GM19025 (cell line): ENCODE measurements around the gene GPC5.

Experiments used
- ATAC-seq: cut with Tn5 transposase; IDR thresholded peaks from one replicate; pipeline ENCODE4 v1.9.1; 2021; ENCODE audit warnings: mild to moderate bottlenecking, low read depth, moderate library complexity; ENCODE audit not compliant: unreplicated experiment

GPC5 gene

GRCh38 chr13:91531646-91532045, 133.2 kb downstream of the GPC5 start:
- no peak for ATAC-seq

DNA sequence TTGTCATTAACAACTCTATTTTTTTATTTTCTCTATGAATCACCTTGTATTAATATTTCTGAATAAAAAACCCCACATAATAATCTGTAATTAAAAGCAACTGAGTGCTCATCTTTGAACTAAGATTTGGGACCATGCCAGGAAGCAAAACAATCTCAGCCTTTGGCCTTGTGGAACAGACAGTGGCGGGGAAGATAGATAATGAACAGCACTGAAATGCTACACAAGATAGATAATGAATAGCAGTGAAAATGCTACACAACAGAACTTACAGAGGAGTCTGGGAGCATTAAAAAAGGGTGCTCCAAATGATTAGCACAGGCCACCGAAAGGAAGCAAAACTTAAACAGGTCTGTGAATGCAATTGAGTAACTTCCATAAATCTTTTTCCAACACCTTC, 134.9 kb downstream of the GPC5 start:
- ATAC-seq: no peak

DNA sequence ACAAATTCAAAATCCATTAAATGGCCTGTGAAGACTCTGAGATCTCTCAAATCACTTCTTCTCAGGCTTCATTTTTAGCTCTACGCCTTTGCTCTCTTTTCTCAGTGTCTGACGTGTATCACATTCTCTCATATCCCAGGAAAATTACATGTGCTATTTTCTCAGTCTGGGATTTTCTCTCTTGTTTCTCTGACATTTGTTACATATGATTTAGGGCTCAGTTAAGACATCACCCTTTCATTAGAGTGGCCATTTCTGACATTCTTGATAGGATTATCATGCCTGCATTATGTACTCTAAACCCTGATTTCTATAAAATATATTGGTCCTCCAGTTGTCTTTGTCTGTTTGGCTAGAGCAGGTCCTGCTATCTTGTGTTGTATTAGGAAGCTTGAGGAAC, 136.6 kb downstream of the GPC5 start:
- no peak for ATAC-seq

DNA sequence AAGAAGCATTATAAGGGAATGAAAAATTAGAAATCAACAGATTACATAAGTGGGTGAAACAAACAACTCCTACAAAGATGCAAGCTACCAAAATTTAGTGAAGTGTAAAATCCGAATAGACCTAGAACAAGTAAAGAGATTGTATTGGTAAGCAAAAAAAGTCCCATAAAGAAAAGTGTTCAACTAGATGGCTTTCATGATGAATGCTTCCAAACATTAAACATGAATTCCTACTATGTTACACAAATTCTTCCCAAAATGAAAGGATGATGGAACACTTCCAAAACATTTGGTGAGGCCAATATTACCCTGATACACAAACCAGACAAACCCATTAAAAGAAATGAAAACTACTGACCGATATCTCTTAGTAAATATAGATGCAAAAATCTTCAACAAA, 139.0 kb downstream of the GPC5 start:
- no peak for ATAC-seq

- ATAC-seq: no peak
These were observed 141.1 kb downstream of the GPC5 start for GRCh38 chr13:91539286-91540157.

DNA sequence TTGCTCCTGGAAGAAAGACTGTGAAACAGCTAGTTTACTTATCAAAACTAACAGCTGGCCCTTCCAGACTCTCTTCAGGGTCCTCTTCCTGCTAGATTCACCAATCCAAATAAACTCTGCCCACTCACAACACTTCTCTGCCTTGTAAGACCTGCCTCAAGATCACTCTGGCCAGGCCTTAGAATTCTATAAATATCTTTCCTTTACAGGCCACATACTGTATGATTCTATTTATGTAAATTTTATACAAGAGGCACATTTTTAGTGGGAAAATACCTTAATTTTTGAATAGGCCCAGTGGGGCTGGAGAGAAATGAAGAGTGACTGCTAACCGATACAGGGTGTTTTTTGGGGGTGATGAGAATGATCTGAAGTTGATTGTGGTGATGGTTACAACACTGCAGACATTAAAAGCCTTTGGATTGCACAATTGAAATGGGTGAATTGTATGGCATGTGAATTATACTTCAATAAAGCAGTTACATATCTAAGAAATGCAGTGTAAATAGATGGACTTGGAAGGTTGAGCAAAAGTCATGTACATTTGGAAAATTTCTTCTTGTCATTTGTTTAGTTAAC, 141.8 kb downstream of the GPC5 start:
- no peak for ATAC-seq

- no peak for ATAC-seq
These were observed 146.3 kb downstream of the GPC5 start for GRCh38 chr13:91544723-91545122.

DNA sequence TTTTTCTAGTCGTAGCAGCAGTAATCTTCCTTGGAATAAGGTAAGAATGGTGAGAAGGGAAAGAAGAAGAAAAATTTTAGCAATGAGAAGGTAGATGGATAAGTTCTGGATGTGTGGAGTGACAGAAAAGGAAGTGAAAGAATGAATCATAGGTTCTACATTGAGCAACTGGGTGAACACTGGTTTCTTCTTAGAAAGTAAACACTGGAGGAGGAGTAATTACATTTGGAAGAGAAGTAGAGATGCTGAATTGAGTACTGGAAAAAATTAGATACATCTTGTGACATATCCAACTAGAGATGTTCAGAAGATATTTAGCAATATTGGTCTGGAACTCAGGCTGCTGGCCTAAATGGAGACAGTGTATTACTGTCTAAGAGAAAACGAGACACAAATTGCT, 148.5 kb downstream of the GPC5 start:
- ATAC-seq: no peak

GRCh38 chr13:91553584-91553983, 155.2 kb downstream of the GPC5 start:
- ATAC-seq: no peak

GRCh38 chr13:91554101-91554500, 155.7 kb downstream of the GPC5 start:
- no peak for ATAC-seq

GRCh38 chr13:91557328-91558090, 159.1 kb downstream of the GPC5 start:
- ATAC-seq: no peak

DNA sequence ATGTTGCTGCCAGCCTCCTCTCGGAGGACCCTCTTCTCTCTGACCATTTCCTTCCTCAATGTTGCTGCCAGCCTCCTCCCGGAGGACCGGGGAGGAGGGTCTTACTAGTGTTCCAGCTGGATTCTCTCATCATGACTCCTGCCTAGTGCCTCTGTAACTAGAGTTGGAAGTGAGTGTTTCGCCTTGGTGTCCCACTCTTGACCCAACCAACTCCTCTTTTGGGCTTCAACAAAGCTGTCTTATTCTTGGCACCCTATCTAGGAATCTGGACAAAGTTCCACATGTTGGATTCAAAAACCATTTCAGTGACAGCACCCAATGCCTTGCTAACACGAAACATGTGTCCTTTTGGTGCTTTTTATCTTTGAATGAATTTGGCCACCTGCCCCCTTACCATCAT, 165.4 kb downstream of the GPC5 start:
- no peak for ATAC-seq

DNA sequence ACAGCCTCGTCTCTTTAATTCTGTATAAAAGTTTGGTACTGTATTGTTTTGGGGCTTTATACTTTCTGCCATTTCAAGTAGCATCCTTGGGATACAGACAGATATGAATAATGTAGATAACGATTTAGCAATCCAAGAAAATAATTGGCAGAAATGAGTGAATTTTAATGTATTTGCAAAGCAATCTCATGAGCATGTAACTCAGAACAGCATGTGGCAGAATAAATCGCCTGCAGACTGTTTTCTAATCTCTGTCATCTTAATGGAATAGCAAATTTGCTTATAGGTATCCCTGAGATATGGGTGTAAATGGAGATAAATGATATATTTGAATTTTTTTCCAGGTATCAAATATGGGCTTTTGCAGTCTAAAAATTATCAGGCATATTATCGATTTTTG, 166.0 kb downstream of the GPC5 start:
- ATAC-seq: no peak

DNA sequence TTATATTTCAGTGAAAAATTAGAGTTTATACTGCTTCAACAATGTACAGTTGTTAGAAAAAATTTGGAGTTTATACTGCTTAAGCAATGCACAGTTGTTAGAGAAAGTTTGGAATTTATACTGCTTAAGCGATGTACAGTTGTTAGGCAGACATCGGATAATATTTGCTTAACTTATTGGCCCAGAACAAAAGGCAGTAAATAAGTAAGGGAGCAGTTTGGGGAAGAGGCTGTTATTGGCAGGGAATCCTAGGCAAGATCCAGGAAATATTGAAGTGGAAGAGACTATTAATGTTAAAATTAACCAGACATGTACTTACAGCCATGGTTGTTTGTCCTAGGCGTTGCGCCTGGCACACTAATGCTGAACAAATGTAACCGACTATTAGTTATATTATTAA, 166.9 kb downstream of the GPC5 start:
- no peak for ATAC-seq

GRCh38 chr13:91567485-91568207, 169.2 kb downstream of the GPC5 start:
- ATAC-seq: no peak

GRCh38 chr13:91571681-91572080, 173.3 kb downstream of the GPC5 start:
- no peak for ATAC-seq

GRCh38 chr13:91572439-91572838, 174.0 kb downstream of the GPC5 start:
- no peak for ATAC-seq

- no peak for ATAC-seq
These were observed 174.7 kb downstream of the GPC5 start for GRCh38 chr13:91572944-91573598.

DNA sequence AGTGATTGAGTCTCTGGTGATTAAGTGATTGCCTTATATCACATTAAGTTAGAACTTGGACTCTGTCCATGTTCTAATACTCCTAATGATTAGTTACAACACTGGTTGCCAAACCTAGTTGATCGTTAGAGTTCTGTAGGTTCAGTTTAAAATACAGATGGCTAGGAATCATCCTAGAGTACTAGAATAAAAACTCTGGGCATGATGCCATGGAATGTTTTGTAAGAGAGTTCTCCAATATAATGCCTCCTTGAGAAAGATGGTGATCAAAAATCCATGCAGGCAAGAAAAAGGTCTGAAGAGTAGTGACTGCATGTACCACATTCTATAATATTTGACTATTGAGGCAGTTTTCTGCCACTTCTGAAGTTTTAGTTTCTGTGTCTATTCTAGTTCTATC, 176.3 kb downstream of the GPC5 start:
- no peak for ATAC-seq

DNA sequence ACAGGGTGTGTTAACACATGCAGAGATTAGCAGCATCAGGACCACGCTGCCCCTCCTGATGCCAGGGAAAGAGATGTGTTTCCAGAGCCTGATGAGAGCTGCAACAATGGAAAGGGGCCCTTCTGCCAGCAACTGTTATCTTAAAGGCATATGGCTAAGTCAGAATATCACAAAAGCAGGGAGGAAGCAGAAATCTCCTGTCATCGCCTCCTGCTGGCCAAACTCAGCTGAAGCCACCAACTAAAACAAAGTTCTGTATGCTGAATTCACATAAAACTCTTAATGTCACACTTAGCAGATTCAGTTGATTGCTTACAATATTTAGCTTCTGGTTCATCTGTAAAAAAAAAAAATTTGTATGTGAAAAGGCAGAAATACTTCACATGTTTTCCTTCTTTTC, 178.2 kb downstream of the GPC5 start:
- no peak for ATAC-seq
